Inferior parietal cortex (tissue), 1 donor: ENCODE results near the gene IFNA10.
"Not testable (repeated sequence)": the region's sequence is repeated elsewhere in the genome, so short reads cannot be mapped to it uniquely, and the experiment has no call there.

ENCODE experiments used
- DNase-seq: peaks from one replicate; pipeline ENCODE4 v3.0.0-alpha.2; 2016; ENCODE audit errors: extremely low spot score

The IFNA10 gene

DNA sequence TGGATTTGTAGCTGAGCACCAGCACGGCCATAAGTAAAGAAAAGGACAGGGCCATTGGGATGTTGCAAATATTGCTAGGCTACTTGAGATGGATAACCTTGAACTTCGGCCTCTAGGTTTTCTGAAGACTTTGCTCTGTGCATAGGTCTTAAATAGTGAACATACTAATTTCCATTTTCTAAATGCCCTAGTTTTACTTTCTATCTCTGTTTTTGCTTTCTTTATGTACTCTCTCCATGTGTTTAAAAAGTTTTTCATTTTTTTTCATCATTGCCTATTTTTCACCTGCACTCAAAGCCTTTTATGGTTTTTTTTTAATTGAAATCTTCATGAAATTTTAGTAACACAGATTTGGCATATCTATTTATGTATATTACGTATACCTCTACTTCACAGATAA is at the start of gene IFNA10:
IFNA10 (minus strand) TSS at position 101 of the 400 bp plus-strand sequence; CDS start at position 55, 46 bp downstream.
- DNase-seq = not testable (repeated sequence)

DNA sequence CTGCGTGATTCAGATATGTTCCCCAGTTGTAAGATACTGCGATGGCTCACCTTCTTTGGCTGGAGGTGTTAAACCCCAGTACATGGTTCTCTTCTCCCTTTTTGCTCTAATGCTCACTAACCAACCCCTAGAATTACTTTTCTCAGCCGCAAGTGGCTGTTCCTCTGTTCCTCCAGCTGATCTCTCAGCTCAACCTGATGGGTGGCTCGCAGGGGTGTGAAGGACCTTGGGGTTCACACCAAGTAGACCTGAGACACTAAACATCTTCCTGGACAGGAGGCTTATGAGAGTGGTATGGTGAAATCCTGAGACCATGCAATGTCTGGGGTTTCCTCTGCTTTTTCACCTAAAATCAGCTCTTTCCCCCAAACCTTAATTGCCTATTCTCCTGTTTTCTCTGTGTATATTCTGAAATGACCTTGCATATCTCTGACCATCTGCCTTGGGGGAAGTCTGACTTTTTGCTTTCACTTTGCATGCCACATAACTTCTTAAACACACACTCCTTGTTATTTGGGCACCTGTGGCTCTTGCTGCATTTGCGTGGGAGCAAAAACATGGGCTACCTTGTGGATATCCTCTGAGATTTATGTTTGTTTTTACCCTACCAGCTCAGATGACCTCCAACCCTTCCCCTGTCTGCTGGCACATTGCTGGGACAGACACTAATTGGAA is 48.7 kb upstream of the IFNA10 start:
- DNase-seq = no peak

DNA sequence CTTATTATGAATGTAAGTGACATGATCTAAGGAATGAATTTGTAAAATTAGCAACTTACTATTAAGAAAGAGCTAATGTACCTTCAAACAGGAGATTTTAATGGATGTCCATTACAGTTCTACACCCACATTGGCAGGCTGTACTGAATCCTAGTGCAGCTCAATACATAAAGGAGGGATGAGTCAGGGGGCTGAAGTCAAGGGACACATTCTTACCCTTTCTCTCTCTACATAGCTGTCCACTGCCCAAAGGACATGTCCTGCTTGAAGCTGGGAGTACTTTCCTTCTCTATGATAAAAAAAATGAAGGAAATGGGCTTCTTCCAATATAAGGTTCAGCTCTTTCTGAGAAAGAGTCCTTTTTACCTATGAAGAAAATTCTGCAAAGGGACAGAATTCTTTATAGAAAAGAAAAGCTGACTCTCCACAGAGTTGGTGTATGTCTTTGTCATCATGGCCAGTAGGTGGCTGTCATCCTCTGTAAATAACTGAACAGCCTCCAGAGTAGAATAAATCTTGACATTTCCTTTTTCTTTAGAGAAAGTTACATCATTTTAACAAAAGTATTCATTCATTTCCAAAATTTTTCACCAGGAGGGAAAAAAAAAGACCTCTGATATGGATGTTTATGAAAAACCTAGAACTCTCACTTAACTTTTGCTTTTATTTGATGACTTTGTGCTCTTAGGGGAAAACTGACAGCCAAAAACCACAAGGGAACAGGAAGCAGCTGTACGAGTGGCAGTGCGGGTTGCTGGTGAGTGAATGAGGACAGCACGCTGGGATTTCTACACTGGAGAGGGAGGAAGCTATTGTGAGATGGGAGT is 46.0 kb upstream of the IFNA10 start:
- peak; percentile 64 for DNase-seq

DNA sequence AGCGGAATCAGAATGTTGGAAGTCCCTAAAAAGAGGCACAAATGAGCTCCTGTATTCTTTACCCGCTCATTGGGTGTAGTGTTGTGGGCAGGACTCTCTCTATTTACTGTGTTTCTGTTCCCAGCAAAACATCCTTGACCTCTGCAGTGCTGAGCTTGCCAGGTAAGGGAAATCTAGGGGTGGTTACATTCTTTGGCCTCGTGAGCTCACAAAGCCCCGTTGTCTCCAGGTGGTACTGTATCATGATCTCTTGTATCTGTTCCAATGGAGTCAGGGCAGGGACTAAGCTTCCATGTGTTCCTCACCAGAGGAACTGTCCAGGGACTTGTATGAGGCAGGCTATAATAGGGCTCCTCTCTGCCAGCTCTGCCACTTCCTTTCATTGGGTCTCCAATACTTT is 44.7 kb upstream of the IFNA10 start:
- no peak for DNase-seq

DNA sequence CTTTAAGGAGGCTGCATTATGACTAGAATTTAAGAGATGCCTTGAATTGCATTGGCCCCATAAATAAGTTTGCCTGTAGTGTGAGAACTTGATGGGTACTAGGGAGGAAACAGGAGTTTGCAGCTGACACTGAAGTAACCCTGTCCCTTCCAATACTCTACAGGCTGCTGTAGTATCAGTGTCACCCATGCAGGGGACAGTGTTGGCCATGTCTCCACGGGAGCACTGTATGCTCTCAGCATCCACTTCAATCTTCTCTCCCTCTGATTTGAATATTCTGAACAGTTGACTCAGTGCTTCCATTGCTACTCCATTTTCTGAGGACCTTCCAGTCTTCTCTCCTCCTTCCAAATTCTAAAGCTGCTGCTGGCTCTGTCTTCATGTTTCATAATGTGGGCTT is 44.2 kb upstream of the IFNA10 start:
- DNase-seq = no peak

DNA sequence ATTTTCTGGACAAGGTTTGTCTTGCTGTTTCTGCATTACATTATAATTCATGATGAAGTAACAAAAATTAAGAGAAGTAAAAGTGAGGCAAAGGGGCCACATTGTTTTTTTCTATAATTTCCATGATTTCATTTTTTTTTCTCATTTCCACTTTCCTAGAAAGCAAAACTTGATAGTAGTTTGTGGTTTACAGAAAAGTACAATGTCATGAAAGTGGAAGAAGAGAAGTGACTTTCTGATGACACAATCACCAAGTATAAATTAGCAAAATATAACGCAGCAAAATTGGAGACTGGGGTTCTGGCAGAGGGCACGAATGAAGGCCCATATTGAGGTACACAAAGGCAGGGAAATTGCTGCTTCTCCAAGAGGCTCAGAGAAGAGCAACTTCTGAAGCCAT is 37.9 kb upstream of the IFNA10 start:
- DNase-seq = no peak

DNA sequence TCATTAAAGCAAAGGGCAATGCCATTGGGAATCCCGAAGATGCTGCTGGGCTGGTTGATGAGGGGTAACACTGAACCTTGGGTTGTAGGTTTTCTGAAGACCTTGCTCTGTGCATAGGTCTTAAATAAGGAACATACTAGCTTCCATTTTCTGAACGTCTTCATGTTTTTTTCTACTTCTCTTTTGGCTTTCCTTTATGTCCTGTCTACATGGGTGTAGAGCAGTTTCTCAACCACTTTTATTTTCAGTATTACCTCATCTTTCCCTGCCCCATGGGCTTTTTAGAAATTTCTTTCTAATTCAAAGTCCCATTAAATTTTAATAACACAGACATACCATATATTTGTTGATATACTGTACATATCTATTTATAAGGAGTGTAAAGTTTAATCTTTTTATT is 33.0 kb upstream of the IFNA10 start, which contains the start of gene IFNA14:
IFNA14 (minus strand) TSS at position 95 of the 400 bp plus-strand sequence; CDS start at position 25, 70 bp downstream.
- DNase-seq = no peak

DNA sequence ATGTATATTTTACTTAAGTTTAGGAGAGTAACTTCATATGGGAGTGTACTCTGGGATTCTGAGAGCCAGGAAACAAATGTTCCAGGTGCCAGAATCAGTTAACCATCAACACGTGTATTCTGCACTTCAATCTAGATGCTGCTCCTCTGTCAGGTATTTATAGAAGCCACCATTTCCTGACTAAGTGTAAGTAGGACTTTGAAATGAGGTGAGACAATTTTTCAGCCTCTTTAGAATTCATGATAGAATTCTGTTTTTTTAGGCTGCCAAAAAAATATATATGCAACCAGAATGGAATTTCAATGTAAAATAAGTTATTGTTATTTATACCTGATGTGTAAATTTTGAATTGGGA is 29.4 kb upstream of the IFNA10 start:
- DNase-seq = not testable (repeated sequence)

DNA sequence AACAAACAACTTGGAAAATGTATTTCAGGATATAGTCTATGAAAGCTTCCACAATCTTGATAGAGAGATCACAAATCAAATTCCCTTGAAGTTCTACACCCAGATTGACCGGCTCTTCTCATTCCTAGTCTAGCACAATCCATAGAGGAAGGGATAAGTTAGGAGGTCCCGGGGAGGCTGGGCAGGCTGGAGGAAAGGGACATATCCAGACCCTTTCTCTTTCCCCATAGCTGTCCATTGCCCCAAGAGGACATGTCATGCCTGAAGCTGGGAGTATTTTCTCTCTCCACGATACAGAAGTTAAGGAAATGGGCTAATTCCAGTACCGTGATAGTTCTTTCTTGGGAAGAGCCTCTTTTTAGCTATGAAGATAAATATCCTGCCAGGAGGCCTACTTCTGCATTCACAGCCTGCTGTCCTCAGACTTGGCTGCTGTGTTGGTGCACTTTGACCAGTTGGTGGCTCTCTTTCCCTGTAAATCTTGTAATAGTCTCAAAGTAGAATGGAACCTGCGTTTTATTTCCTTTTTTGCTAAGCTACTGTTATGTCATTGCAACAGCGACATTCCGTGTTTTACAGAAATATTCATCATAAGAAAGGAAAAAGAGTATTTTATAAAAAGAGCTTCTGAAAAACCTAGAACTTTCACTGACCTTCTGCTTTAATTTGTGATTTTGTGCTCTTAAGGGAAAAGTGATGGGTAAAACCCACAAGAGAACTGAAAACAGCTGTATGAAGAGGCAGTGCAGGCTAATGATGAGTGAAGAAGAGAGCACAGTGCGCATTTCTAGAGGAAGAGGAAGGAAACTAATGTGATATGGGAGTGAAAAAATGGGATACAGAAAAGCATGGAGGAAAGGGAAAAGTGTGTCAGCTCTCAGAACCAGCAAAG is 28.8 kb upstream of the IFNA10 start:
- DNase-seq = peak; percentile 51

DNA sequence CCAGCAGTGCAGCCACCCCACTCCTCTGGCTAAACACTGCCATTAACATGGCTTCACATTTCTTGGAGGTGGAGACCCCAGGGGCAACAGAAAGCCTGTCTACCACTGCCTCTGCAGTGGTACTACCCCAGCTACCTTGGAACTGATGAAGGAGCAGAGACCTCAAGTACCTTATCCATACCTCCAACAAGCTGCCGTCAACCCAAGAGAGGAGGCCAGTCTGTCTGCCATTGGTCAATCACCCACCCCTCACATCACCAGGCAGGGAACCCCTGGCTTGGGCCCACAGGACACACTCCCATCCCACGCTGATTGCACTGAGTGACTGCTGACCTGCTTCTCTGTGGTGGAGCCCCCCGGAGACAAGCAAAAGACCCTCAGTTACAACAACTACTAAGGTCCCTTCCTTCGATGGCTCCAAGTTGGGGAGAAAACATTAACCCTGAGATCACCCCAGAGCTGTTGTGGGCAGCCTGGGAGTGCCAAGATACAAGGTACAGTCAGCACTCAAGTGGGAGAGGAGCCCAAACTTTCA is 27.3 kb upstream of the IFNA10 start:
- DNase-seq = no peak

DNA sequence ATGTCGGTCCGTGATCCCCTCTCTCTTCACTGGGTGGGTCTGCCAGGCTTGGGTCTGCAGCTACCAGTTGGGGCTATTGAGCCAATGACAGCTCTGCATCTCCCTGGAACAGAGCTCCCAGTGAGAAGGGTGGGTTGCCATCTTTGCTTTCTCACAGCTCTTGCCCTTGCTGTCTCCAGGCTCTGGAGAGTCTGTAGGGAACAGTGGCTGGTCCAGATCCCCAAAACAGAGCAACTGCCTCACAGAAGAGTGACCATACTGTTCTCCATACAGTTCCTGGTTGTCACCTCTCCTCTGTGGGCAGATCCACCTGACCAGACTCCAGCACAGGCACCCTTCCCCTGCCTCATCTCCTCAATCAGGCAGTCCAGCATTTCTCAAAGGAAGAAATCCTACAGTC is 26.3 kb upstream of the IFNA10 start:
- no peak for DNase-seq

DNA sequence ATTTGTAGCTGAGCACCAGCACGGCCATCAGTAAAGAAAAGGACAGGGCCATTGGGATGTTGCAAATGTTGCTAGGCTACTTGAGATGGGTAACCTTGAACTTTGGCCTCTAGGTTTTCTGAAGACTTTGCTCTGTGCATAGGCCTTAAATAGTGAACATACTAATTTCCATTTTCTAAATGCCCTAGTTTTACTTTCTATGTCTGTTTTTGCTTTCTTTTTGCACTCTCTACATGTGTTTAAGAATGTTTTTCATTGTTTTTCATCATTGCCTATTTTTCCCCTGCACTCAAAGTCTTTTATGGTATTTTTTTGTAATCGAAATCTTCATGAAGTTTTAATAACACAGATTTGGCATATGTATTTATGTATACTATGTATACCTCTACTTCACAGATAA is 21.2 kb upstream of the IFNA10 start, which contains the start of gene IFNA17:
IFNA17 (minus strand) TSS at position 101 of the 400 bp plus-strand sequence; CDS start at position 52, 49 bp downstream.
- no peak for DNase-seq

DNA sequence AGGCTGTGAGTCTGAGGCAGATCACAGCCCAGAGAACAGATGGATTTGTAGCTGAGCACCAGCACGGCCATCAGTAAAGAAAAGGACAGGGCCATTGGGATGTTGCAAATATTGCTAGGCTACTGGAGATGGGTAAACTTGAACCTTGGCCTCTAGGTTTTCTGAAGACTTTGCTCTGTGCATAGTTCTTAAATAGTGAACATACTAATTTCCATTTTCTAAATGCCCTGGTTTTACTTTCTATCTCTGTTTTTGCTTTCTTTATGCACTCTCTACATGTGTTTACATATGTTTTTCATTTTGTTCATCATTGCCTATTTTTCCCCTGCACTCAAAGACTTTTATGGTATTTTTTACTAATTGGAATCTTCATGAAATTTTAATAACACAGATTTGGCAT is 10.3 kb upstream of the IFNA10 start, which contains the start of gene IFNA16:
IFNA16 (minus strand) TSS at position 101 of the 400 bp plus-strand sequence; CDS start at position 95, 6 bp downstream.
- not testable (repeated sequence) for DNase-seq

DNA sequence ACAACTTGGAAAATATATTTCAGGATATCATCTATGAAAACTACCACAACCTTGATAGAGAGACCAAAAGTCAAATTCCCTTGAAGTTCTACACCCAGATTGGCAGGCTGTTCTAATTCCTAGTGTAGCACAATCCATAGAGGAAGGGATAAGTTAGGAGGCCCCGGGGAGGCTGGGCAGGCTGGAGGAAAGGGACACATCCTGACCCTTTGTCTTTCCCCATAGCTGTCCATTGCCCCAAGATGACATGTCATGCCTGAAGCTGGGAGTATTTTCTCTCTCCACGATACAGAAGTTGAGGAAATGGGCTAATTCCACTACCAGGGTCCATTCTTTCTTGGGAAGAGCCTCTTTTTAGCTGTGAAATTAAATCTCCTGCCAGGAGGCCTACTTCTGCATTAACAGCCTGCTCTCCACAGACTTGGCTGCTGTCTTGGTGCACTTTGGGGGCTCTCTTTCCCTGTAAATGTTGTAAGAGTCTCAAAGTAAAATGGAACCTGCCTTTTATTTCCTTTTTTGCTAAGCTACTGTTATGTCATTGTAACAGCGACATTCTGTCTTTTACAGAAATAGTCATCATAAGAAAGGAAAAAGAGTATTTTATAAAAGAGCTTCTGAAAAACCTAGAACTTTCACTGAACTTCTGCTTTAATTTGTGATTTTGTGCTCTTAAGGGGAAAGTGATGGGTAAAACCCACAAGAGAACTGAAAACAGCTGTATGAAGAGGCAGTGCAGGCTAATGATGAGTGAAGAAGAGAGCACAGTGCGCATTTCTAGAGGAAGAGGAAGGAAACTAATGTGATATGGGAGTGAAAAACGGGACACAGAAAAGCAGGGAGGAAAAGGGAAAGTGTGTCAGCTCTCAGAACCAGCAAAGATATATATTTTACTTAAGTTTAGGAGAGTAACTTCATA is 6.7 kb upstream of the IFNA10 start:
- DNase-seq = not testable (repeated sequence)

DNA sequence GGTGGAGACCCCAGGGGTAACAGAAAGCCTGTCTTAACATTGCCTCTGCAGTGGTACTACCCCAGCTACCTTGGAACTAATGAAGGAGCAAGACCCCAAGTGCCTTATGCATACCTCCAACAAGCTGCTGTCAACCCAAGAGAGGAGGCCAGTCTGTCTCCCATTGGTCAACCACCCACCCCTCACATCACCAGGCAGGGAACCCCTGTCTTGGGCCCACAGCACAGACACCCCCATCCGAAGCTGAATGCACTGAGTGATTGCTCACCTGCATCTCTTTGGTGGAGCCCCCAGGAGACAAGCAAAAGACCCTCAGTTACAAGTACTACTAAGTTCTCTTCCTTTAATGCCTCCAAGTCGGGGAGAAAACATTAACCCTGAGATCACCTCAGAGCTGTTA is 5.2 kb upstream of the IFNA10 start:
- DNase-seq = not testable (repeated sequence)

DNA sequence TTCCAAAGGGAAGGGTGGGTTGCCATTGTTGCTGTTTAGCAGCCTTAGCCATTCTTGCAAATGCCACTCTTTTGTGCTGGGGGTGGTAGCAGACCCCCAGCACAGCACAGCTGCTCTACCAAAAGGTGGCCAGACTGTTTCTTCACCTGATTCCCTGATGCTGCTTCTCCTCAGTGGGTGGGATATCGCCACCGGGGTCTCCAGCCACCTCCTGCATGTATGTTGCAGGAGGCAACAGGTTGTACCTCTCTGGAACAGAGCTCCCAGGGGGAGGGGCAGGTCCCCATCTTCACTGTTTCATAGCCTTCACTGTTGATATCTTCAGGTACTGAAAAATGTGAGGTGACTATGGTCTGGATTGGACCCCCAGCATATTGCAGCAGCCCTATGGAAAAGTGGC is 3.8 kb upstream of the IFNA10 start:
- DNase-seq = not testable (repeated sequence)

DNA sequence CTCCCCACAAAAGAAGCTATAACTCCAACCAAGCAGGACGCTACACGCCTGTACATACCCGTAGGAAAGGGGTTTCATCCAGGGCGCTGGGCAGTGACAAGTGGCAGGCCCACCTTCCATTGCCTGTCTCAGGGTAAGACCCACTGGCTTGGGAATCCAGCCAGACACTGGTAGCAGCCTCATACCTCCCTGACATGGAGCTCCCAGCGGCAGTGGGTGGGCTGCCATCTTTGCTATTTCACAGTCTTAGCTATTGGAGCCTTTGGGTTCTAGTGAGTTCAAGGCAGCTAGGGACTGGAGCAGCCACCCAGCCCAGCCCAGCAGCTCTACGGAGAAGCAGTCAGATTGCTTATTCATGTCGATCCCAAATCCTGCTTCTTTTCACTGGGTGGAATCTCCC is 3.4 kb upstream of the IFNA10 start:
- no peak for DNase-seq

DNA sequence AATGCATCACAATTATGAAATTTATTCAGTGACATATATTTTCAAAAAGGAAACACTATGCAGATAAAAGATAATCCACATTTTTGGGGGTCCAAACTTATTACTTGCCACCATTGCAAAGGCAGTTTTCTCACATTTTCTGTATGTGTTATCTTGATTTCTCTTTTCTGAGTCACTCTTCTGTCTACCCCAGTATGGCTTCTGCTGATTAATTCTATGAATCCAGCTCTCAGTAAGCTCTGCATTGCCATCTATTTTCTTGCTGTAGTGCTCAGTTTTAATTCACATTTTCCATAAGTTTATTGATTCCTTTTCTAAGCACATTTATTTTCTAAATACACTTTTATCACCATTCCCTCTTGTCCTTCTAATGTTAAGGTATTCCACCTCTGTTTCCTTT is 1.7 kb downstream of the IFNA10 start:
- no peak for DNase-seq

DNA sequence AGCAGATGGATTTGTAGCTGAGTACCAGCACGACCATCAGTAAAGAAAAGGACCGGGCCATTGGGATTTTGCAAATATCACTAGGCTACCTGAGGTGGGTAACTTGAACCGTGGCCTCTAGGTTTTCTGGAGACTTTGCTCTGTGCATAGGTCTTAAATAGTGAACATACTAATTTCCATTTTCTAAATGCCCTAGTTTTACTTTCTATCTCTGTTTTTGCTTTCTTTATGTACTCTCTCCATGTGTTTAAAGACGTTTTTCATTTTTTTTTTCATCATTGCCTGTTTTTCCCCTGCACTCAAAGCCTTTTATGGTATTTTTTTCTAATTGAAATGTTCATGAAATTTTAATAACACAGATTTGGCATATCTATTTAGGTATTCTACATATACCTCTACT is 4.8 kb downstream of the IFNA10 start, which contains the start of gene IFNA7:
IFNA7 (minus strand) TSS at position 101 of the 400 bp plus-strand sequence; CDS start at position 61, 40 bp downstream.
- DNase-seq = not testable (repeated sequence)
